ENCODE measurements around the gene SLC7A8.

- TF ChIP-seq FOXK2 (IDR thresholded peaks at IDR 0.05) (no peak), SUZ12 (IDR thresholded peaks at IDR 0.05) (no peak), HDGF (IDR thresholded peaks at IDR 0.05; ENCODE audit: borderline replicate concordance) (no peak), FOXA1 (IDR thresholded peaks at IDR 0.05) (no peak), ZNF384 (IDR thresholded peaks at IDR 0.05) (no peak), SP1 (IDR thresholded peaks at IDR 0.05) (no peak), BHLHE40 (IDR thresholded peaks at IDR 0.05; ENCODE audit: borderline replicate concordance) (no peak), LEF1 (IDR thresholded peaks at IDR 0.05; ENCODE audit: borderline replicate concordance) (no peak), NFRKB (IDR thresholded peaks at IDR 0.05) (no peak)
These were observed 10.4 kb downstream of the SLC7A8 start for GRCh38 chr14:23173031-23173430.

Measured in HEK293T (cell line).